IgD-negative memory B cell (primary cell): ENCODE measurements around the gene CKAP4. TPM values are rescaled to one million over a fixed set of nuclear protein-coding genes. Genes with fewer than 3 reads are reported as not detected.

Experiments used
- H3K27ac Mint-ChIP-seq, 3 donors: one replicate each; pipeline ENCODE4 v1.8.0; 2020 to 2022; ENCODE audit warnings: mild to moderate bottlenecking in 3 of 3, mixed read lengths in 3 of 3, moderate library complexity in 1 of 3
- H3K27me3 Mint-ChIP-seq: one replicate; pipeline ENCODE4 v1.8.0; 2021; ENCODE audit warnings: mixed read lengths
- H3K36me3 Mint-ChIP-seq: one replicate; pipeline ENCODE4 v1.8.0; 2020; ENCODE audit warnings: mild to moderate bottlenecking, mixed read lengths
- H3K4me1 Mint-ChIP-seq, 3 donors: one replicate each; pipeline ENCODE4 v1.8.0; 2020 to 2022; ENCODE audit warnings: mixed read lengths in 3 of 3, mild to moderate bottlenecking in 1 of 3
- H3K4me3 Mint-ChIP-seq, 4 donors: one replicate each; pipeline ENCODE4 v1.8.0; 2020 to 2022; ENCODE audit warnings: mild to moderate bottlenecking in 4 of 4, mixed read lengths in 4 of 4, moderate library complexity in 3 of 4
- H3K9me3 Mint-ChIP-seq, 3 donors: one replicate each; pipeline ENCODE4 v1.8.0; 2020 to 2021; ENCODE audit warnings: mixed read lengths in 3 of 3, mild to moderate bottlenecking in 1 of 3
- polyA plus RNA-seq: library from polyadenylated mRNA; unstranded; fragments of 300-500 nt; fragmentation: Illumina TruSeq; gene quantifications from one replicate; pipeline ENCODE4 v1.2.3, GENCODE V29; 2021

The CKAP4 gene
- polyA plus RNA-seq, 1 donor from 2014 or later, result 18.8 TPM

DNA sequence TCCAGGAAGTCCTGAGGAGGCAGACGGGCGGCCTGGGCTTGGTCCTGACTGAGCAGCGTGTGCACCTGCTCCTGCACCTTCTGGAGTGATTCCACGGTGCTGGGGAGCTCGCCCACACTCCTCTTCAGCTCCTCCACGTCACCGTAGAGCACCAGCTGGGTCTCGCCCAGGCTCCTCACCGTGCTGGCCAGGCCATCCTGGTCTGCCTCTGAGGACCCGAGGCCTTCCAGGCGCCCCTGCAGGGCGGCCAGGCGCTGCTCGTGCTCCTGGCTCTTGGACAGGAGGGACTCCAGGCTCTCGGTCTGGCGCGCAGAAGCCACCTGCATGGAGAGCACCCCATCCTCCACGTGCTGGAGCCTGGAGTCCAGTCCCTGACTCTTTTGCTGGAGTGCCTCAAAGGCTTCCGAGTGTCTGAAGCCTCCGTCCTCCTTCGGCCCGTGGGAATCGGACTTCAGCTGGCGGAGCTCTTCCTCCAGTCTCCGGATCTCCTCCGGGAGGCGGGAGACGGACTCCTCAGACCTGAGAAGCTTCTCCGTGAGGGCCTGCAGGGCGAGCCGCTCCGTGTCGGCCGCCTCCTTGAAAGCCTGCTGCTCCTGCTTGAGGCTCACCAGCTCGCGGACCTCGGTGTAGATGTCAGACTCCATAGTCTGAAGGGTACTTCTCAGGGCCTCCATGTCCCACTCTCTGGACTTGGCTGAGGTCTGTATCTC is 8.4 kb downstream of the CKAP4 start:
- Mint-ChIP-seq H3K4me3 (no peak overlapping the region), H3K27me3 (no peaks in the 10 kb centered on the region)

DNA sequence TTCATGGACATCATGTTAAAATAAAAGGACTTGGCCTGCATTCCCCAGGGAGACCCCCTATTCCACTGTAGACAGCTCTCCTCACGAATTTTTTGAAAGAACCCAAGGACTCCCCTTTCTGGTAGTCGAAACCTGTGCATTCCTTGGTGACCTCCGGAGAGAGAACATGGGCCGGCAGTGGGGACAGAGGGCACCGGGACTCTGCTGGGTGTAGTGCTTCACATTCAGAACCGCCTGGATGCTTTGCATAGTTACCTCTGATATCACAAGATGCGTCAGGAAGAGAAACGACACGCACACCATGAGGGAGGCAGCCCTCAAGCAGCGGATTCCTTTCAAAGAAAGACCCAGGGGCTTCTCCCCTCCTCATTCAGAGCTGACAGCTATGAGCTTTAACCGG is 9.7 kb downstream of the CKAP4 start:
- Mint-ChIP-seq H3K4me1 (peaks cover 0 to 10% (median 7%) of the 10 kb centered on the region in 3 donors), H3K27me3 (no peaks in the 10 kb centered on the region), H3K4me3 (peak overlapping the region in 1 of 4 donors; percentile 53), H3K27ac (peak overlapping the region in 1 of 3 donors; percentile 20), H3K9me3 (no peaks in the 10 kb centered on the region), H3K36me3 (peaks cover 7% of the 10 kb centered on the region)

More for the DNA sequence above, 8.4 kb downstream of the CKAP4 start:
- Mint-ChIP-seq H3K27ac (no peak overlapping the region), H3K9me3 (no peaks in the 10 kb centered on the region), H3K36me3 (peaks cover 8% of the 10 kb centered on the region), H3K4me1 (peaks cover 0 to 18% (median 7%) of the 10 kb centered on the region in 3 donors)

DNA sequence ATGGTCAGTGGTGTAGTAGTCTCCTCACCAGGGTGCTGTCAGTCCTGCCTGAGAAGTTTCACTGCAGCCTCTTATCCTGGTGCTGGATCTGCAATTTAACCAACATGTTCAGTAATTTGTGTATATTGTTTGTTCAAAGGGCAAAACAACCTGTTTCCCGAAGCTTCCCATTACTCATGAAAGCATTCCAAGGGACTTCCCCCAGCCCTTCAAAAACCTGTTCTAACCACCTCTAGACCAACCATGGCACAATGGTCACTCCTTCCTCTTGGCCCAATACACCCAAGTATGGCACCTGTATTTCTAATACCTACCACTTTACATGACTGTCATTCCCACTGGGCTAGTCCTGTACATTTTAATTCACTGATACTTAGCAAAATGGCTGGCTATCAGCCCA is 12.1 kb downstream of the CKAP4 start:
- peaks cover 2% of the 10 kb centered on the region for H3K36me3 Mint-ChIP-seq
- peaks cover 0 to 8% (median 6%) of the 10 kb centered on the region in 3 donors for H3K4me1 Mint-ChIP-seq
- no peak overlapping the region for H3K4me3 Mint-ChIP-seq
- H3K9me3 Mint-ChIP-seq, result no peaks in the 10 kb centered on the region
- H3K27me3 Mint-ChIP-seq, result peaks cover 3% of the 10 kb centered on the region
- no peak overlapping the region for H3K27ac Mint-ChIP-seq

DNA sequence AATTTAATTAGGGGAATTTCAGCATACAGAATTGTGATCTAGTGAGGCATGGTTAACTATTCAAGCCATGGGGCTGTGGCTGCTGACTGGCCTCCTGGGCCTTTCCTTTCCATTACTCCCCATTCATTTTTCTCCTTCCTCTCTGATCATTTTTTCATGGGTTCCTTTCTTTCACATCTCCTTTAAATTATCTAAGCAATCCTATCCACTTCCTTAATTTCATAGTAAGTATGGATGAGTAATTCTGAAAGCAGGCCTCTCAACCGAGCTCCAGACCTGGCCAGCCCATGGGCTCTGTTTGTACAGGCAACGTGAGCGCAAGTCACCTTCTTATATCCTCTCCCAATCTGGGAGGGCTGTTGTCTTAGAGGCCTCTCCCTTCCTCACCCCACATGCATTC is 13.4 kb downstream of the CKAP4 start:
- Mint-ChIP-seq H3K4me3 (no peak overlapping the region), H3K27me3 (peaks cover 3% of the 10 kb centered on the region), H3K36me3 (peaks cover 2% of the 10 kb centered on the region), H3K27ac (no peak overlapping the region), H3K4me1 (peaks cover 0 to 8% (median 6%) of the 10 kb centered on the region in 3 donors), H3K9me3 (no peaks in the 10 kb centered on the region)

GRCh38 chr12:106233011-106233410 is 14.8 kb downstream of the CKAP4 start:
- Mint-ChIP-seq H3K27me3 (peaks cover 3% of the 10 kb centered on the region), H3K36me3 (peaks cover 3% of the 10 kb centered on the region), H3K9me3 (no peaks in the 10 kb centered on the region), H3K4me1 (peaks cover under 1 to 12% (median 9%) of the 10 kb centered on the region in 3 donors), H3K4me3 (no peak overlapping the region), H3K27ac (no peak overlapping the region)

- Mint-ChIP-seq H3K4me1 (peaks cover 17 to 22% (median 19%) of the 10 kb centered on the region in 3 donors), H3K36me3 (peaks cover 2% of the 10 kb centered on the region), H3K27ac (peak overlapping the region in 1 of 3 donors; percentile 76)
Measured at GRCh38 chr12:106229036-106229591, 18.7 kb downstream of the CKAP4 start.

GRCh38 chr12:106228320-106228710 is 19.5 kb downstream of the CKAP4 start:
- H3K36me3 Mint-ChIP-seq, result peaks cover 2% of the 10 kb centered on the region
- H3K4me3 Mint-ChIP-seq, result no peak overlapping the region
- H3K9me3 Mint-ChIP-seq, result no peaks in the 10 kb centered on the region
- H3K27ac Mint-ChIP-seq, result peak overlapping the region; percentile 68 to 97 (median 97)
- H3K4me1 Mint-ChIP-seq, result peaks cover 19 to 24% (median 20%) of the 10 kb centered on the region in 3 donors
- H3K27me3 Mint-ChIP-seq, result peaks cover 8% of the 10 kb centered on the region

More at GRCh38 chr12:106229036-106229591, 18.7 kb downstream of the CKAP4 start:
- H3K9me3 Mint-ChIP-seq, result no peaks in the 10 kb centered on the region
- H3K27me3 Mint-ChIP-seq, result peaks cover 6% of the 10 kb centered on the region
- H3K4me3 Mint-ChIP-seq, result peak overlapping the region in 1 of 4 donors; percentile 13

GRCh38 chr12:106227641-106228319 is 20.0 kb downstream of the CKAP4 start:
- Mint-ChIP-seq H3K9me3 (no peaks in the 10 kb centered on the region), H3K4me1 (peaks cover 19 to 24% (median 20%) of the 10 kb centered on the region in 3 donors), H3K27ac (peak overlapping the region; percentile 68 to 97 (median 97)), H3K4me3 (peak overlapping the region; percentile 40 to 80 (median 60)), H3K36me3 (peaks cover 2% of the 10 kb centered on the region), H3K27me3 (peaks cover 8% of the 10 kb centered on the region)

DNA sequence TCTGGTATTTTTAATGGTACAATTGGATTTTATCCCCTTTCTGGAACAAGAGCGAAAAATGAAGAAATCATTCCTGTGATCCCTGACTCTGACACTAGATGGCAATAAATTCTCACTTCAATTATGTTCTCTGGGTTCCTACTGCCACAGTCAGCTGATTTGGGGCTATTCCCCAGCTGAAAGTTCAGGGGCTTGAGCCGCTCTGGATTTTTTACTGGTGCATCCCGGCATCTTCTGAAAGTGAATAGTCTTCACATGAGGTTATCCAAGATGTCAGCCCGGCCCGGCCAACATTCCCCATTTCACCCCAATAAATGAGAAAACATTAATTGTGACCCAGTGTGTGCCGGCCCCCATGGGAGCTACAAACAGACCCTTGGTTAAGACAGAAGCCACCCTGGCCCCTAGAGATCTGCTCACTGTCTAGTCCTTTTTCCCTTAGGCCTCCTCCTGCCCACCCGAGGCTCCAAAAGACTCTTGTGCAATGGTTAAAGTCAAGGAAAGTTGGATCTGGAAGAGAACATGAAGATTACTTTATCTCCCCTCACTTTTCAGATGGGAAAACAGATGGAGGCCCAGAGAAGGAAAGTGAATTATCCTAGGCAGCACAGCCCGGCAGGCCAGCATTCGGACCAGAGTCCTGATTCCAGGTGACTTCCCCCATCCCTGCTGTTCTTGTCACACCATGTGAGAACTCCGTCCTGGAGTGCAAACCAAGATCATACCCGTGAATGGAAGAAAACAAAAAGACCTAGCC is 20.8 kb downstream of the CKAP4 start:
- no peaks in the 10 kb centered on the region for H3K9me3 Mint-ChIP-seq
- peak overlapping the region; percentile 40 to 80 (median 60) for H3K4me3 Mint-ChIP-seq
- H3K36me3 Mint-ChIP-seq, result peaks cover 2% of the 10 kb centered on the region
- H3K4me1 Mint-ChIP-seq, result peaks cover 19 to 25% (median 20%) of the 10 kb centered on the region in 3 donors
- peak overlapping the region; percentile 68 to 97 (median 97) for H3K27ac Mint-ChIP-seq
- peaks cover 8% of the 10 kb centered on the region for H3K27me3 Mint-ChIP-seq

GRCh38 chr12:106224355-106224706 is 23.5 kb downstream of the CKAP4 start:
- Mint-ChIP-seq H3K9me3 (no peaks in the 10 kb centered on the region), H3K27ac (no peak overlapping the region), H3K27me3 (peaks cover 10% of the 10 kb centered on the region), H3K4me3 (no peak overlapping the region), H3K4me1 (peaks cover 25 to 29% (median 25%) of the 10 kb centered on the region in 3 donors), H3K36me3 (peaks cover 2% of the 10 kb centered on the region)

GRCh38 chr12:106223485-106224354 is 24.1 kb downstream of the CKAP4 start:
- peaks cover 25% of the 10 kb centered on the region in 3 donors for H3K4me1 Mint-ChIP-seq
- peaks cover 0 to 4% (median 0%) of the 10 kb centered on the region in 3 donors for H3K9me3 Mint-ChIP-seq
- H3K36me3 Mint-ChIP-seq, result no peaks in the 10 kb centered on the region
- H3K4me3 Mint-ChIP-seq, result peak overlapping the region in 1 of 4 donors; percentile 75
- no peak overlapping the region for H3K27ac Mint-ChIP-seq
- H3K27me3 Mint-ChIP-seq, result peaks cover 10% of the 10 kb centered on the region

- no peak overlapping the region for H3K4me3 Mint-ChIP-seq
- H3K36me3 Mint-ChIP-seq, result no peaks in the 10 kb centered on the region
- peaks cover 9 to 11% (median 10%) of the 10 kb centered on the region in 3 donors for H3K4me1 Mint-ChIP-seq
- no peak overlapping the region for H3K27ac Mint-ChIP-seq
- peaks cover 14% of the 10 kb centered on the region for H3K27me3 Mint-ChIP-seq
- H3K9me3 Mint-ChIP-seq, result peaks cover 5 to 12% (median 5%) of the 10 kb centered on the region in 3 donors
Measured at GRCh38 chr12:106220536-106220935, 27.3 kb downstream of the CKAP4 start.

GRCh38 chr12:106219043-106219442 is 28.8 kb downstream of the CKAP4 start:
- peaks cover 5 to 12% (median 5%) of the 10 kb centered on the region in 3 donors for H3K9me3 Mint-ChIP-seq
- no peaks in the 10 kb centered on the region for H3K36me3 Mint-ChIP-seq
- no peak overlapping the region for H3K27ac Mint-ChIP-seq
- H3K27me3 Mint-ChIP-seq, result peaks cover 20% of the 10 kb centered on the region
- H3K4me1 Mint-ChIP-seq, result peaks cover 7 to 10% (median 8%) of the 10 kb centered on the region in 3 donors
- H3K4me3 Mint-ChIP-seq, result no peak overlapping the region

GRCh38 chr12:106217706-106218105 is 30.1 kb downstream of the CKAP4 start:
- Mint-ChIP-seq H3K27me3 (peaks cover 29% of the 10 kb centered on the region), H3K4me1 (peaks cover 5 to 8% (median 6%) of the 10 kb centered on the region in 3 donors)

More at GRCh38 chr12:106217706-106218105, 30.1 kb downstream of the CKAP4 start:
- H3K27ac Mint-ChIP-seq, result no peak overlapping the region
- no peaks in the 10 kb centered on the region for H3K36me3 Mint-ChIP-seq
- H3K9me3 Mint-ChIP-seq, result peaks cover 5 to 12% (median 5%) of the 10 kb centered on the region in 3 donors
- no peak overlapping the region for H3K4me3 Mint-ChIP-seq
